Loucy (cell line): Measurements from ENCODE around the gene SERF2.
"Not testable (repeated sequence)": the region's sequence is repeated elsewhere in the genome, so short reads cannot be mapped to it uniquely, and the experiment has no call there.

Source experiments
- CTCF ChIP-seq: fragments of 200-600 bp; sonication (generic); conservative IDR thresholded peaks from 2 replicates; pipeline ENCODE4 v1.5.1; 2014; ENCODE audit warnings: mild to moderate bottlenecking, antibody characterized with exemption, low read length
- EZH2phosphoT487 ChIP-seq: fragments of 200-600 bp; IDR thresholded peaks from 2 replicates; pipeline ENCODE4 v1.6.1; 2018; ENCODE audit warnings: antibody characterized with exemption, mild to moderate bottlenecking, moderate library complexity, borderline replicate concordance

- TF ChIP-seq CTCF, EZH2phosphoT487: not testable (repeated sequence)
These were observed 37.9 kb downstream of the SERF2 start for GRCh38 chr15:43829951-43830540.
